ENCODE results near the gene ROBO1. TPM values are rescaled to one million over a fixed set of nuclear protein-coding genes. Genes with fewer than 3 reads are reported as not detected.

The ROBO1 gene
- total RNA-seq, 2 experiments from 2014 or later, result 0.12 to 0.20 TPM

DNA sequence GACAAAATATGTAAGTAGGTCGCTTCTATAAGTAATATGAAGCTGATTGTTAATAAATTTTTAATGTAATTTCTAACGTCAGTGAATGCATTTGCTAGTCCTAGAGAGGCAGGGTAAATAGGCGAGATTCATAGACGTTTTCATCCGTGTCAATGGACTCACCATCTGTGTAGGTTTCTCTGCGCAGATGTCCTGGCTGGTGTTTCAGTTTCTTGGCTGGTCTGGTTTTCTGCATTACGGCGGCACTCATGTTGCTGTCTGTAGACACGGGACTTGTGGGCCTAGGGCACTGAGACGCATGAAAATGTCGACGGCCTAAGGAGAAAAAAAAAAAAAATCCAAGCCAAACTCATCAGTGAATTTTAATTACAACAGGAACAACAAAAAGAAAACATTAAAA lies 1153.3 kb downstream of the ROBO1 start:
- CTCF ChIA-PET, result no interaction called here
- H3K4me3 Mint-ChIP-seq, result no peak overlapping the region

DNA sequence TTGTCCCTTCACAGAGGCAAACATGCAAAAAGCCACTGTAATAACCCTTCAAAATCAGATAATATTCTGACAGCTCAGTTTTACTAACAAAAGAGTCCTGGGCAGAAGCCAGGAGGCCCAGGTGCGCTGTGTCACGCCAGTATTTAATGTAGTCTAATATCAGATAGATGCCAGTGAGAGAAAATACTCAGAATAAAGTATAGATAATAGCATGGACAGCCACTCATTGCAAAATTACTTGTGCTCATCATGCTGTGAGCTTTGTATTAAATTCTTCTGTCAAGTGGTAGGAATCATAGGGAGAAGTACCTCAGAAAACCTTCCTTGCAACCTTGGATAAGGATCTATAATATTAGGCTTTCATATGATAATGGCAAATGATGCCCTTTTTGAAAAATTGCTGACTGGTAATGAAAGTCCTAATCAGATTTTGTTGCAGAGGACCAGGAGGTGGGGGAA lies 1154.3 kb downstream of the ROBO1 start:
- CTCF ChIA-PET, result no interaction called here
- H3K4me3 Mint-ChIP-seq, result no peak overlapping the region
- H3K27me3 Mint-ChIP-seq (ENCODE audit: low read depth), result no peaks in the 10 kb centered on the region
- no peaks in the 10 kb centered on the region for H3K36me3 Mint-ChIP-seq (ENCODE audit: low read depth)
- H3K4me1 Mint-ChIP-seq (ENCODE audit: low read depth), result no peaks in the 10 kb centered on the region
- no peak for DNase-seq
- intact Hi-C loops (cut with micrococcal nuclease), result no loop called here
- no peak overlapping the region for H3K27ac Mint-ChIP-seq
- H3K9me3 Mint-ChIP-seq, result peaks cover 3% of the 10 kb centered on the region

More for the DNA sequence above, 1153.3 kb downstream of the ROBO1 start:
- H3K27ac Mint-ChIP-seq, result no peak overlapping the region
- DNase-seq, result no peak
- H3K36me3 Mint-ChIP-seq (ENCODE audit: low read depth), result no peaks in the 10 kb centered on the region
- intact Hi-C loops (cut with micrococcal nuclease), result no loop called here
- H3K4me1 Mint-ChIP-seq (ENCODE audit: low read depth), result no peaks in the 10 kb centered on the region
- no peaks in the 10 kb centered on the region for H3K27me3 Mint-ChIP-seq (ENCODE audit: low read depth)
- H3K9me3 Mint-ChIP-seq, result peaks cover 2% of the 10 kb centered on the region

DNA sequence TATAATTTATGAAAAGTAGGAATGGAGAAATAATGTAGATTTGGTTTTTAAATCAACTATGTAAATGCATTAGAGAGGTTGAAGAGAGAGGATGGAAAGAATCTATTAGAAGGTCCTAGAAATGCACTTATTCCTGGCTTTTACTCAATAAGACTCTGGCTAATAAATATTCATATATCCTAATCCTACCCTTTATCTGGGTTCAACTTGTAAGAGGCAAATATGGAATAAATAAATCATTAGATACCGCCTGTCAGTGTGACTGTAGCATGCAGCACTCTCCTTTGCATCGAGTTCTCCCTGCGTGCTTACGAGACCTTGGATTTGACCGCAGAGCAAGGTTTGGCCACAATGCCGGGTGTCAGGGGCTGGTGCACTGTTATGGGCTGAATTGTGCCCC lies 1156.5 kb downstream of the ROBO1 start:
- Mint-ChIP-seq H3K4me1 (ENCODE audit: low read depth) (no peaks in the 10 kb centered on the region), H3K36me3 (ENCODE audit: low read depth) (no peaks in the 10 kb centered on the region), H3K27ac (no peak overlapping the region), H3K4me3 (no peak overlapping the region), H3K9me3 (peaks cover 3% of the 10 kb centered on the region), H3K27me3 (ENCODE audit: low read depth) (no peaks in the 10 kb centered on the region)
- DNase-seq, result no peak
- intact Hi-C loops (cut with micrococcal nuclease), result no loop called here
- CTCF ChIA-PET, result no interaction called here

DNA sequence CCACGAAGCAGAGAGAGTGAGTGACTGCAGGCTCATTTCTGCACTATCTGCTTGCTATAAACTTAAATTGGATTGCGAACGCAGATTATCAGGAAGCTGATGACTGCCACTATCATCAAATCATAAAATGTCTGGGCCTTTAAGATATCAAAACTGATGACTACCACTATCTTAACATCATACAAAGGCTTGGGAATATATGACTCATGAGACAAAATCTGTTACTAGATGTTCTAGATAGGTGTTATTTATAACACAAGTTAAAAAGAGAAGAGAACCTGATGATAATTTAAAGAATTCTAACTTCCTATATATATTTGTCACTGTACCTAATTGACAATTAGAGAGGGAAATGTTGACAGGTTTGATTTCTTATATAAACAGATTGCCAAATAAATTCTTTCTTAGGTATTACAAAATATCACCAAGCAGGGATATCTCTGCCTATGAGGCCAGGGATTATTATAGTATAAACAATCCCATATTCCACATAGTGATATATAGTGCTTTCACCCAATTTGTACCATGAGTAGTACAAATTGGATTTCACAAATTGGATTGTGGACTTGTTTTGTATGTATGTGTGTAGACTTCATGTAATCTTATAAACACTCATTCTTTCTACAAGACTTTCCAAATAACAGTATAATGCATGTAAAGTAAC lies 1157.2 kb downstream of the ROBO1 start:
- CTCF ChIA-PET, result no interaction called here
- no peaks in the 10 kb centered on the region for H3K4me1 Mint-ChIP-seq (ENCODE audit: low read depth)
- H3K4me3 Mint-ChIP-seq, result no peak overlapping the region
- no peak for DNase-seq
- no peaks in the 10 kb centered on the region for H3K27me3 Mint-ChIP-seq (ENCODE audit: low read depth)
- H3K36me3 Mint-ChIP-seq (ENCODE audit: low read depth), result no peaks in the 10 kb centered on the region
- no peak overlapping the region for H3K27ac Mint-ChIP-seq
- intact Hi-C loops (cut with micrococcal nuclease), result no loop called here
- H3K9me3 Mint-ChIP-seq, result peaks cover 3% of the 10 kb centered on the region

DNA sequence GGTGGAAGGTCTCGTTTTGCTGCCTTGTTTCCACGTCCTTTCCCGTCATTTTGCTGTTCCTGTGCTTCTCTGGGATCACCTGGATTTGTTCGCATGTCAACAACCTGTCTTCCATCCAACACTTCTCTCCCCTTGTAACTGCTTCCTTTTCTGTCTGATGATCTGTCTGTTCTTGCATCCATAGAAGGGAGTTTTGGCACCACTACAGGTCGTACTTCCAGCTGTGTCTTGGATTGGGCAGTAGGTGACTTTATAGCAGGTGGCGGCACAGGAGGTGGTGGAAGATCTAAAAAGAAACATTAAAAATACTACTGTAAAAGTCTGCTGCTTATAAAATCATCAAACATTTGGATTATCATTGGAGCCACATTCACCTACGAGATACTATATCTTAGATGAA lies 1161.0 kb downstream of the ROBO1 start:
- intact Hi-C loops (cut with micrococcal nuclease), result no loop called here
- Mint-ChIP-seq H3K9me3 (peaks cover 6% of the 10 kb centered on the region), H3K27me3 (ENCODE audit: low read depth) (no peaks in the 10 kb centered on the region), H3K4me1 (ENCODE audit: low read depth) (no peaks in the 10 kb centered on the region), H3K27ac (no peak overlapping the region), H3K36me3 (ENCODE audit: low read depth) (no peaks in the 10 kb centered on the region), H3K4me3 (no peak overlapping the region)
- no peak for DNase-seq
- CTCF ChIA-PET, result no interaction called here

DNA sequence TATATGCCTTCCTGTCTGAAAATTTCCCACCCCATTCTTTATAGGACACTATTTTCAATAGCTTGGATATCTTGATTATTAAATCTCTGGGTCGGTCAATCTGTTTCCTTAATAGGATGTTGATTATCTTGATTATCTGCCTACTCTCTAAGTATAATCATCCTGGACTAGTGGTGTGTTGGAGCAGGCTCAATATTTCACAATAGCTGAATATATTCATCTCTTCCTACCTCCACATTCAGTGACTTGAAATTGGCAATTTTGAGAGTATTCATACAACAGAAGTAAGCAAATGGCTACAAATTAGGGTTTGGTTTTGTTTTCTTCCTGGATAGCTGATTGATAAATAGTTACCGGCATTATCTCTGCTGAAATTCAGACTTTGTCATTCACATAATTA lies 1162.6 kb downstream of the ROBO1 start:
- H3K4me3 Mint-ChIP-seq, result no peak overlapping the region
- peaks cover 6% of the 10 kb centered on the region for H3K9me3 Mint-ChIP-seq
- intact Hi-C loops (cut with micrococcal nuclease), result no loop called here
- H3K4me1 Mint-ChIP-seq (ENCODE audit: low read depth), result no peaks in the 10 kb centered on the region
- no peaks in the 10 kb centered on the region for H3K36me3 Mint-ChIP-seq (ENCODE audit: low read depth)
- DNase-seq, result no peak
- no peaks in the 10 kb centered on the region for H3K27me3 Mint-ChIP-seq (ENCODE audit: low read depth)
- no peak overlapping the region for H3K27ac Mint-ChIP-seq
- CTCF ChIA-PET, result no interaction called here

DNA sequence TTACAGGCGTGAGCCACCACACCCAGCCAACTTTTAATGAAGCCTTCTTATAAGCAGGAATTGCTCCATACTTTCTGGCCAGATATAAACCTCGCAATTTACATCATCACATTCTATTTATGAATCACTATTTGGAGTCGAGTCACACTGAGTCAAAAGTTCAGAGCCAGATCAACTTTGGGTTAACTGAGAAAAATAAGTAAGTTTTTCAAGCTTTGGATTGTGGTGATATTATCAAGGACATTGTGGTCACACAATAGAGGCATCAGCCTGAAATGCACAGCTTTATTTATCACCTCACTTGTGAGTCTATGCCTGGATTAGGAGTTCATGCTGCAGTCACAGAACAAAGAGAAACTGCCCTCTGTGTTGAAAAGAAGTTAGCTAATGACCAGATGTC lies 1163.5 kb downstream of the ROBO1 start:
- H3K36me3 Mint-ChIP-seq (ENCODE audit: low read depth), result no peaks in the 10 kb centered on the region
- H3K4me1 Mint-ChIP-seq (ENCODE audit: low read depth), result no peaks in the 10 kb centered on the region
- peaks cover 6% of the 10 kb centered on the region for H3K9me3 Mint-ChIP-seq
- no peaks in the 10 kb centered on the region for H3K27me3 Mint-ChIP-seq (ENCODE audit: low read depth)
- H3K27ac Mint-ChIP-seq, result no peak overlapping the region
- no peak for DNase-seq
- intact Hi-C loops (cut with micrococcal nuclease), result no loop called here
- CTCF ChIA-PET, result no interaction called here
- H3K4me3 Mint-ChIP-seq, result no peak overlapping the region

DNA sequence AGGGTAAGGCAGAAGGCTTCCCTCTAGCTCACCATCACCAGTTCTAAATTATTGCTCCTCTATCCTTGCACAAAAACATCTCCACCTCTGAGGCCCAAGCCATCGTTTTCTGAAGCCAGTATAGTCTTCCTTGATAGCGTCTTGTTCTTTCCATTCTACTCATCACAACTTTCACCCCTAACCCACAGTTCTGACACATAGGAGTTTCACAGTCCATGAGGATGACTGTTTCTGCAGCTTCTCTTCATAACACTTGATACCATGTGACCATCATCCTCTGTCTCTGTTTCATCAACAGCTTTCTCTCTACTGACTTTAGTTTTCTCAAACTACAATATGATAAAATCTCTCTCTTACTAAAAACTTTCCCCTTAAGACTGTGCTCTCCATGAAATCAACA lies 1166.5 kb downstream of the ROBO1 start:
- intact Hi-C loops (cut with micrococcal nuclease), result no loop called here
- no peak overlapping the region for H3K27ac Mint-ChIP-seq
- no peaks in the 10 kb centered on the region for H3K36me3 Mint-ChIP-seq (ENCODE audit: low read depth)
- no peak for DNase-seq
- CTCF ChIA-PET, result interaction anchor here (1.2 kb wide), 1 partner anchor 45 kb away, joined by 3 read pairs; no protein-coding TSS in a partner anchor
- peaks cover 3% of the 10 kb centered on the region for H3K9me3 Mint-ChIP-seq
- no peak overlapping the region for H3K4me3 Mint-ChIP-seq
- H3K4me1 Mint-ChIP-seq (ENCODE audit: low read depth), result no peaks in the 10 kb centered on the region
- no peaks in the 10 kb centered on the region for H3K27me3 Mint-ChIP-seq (ENCODE audit: low read depth)

DNA sequence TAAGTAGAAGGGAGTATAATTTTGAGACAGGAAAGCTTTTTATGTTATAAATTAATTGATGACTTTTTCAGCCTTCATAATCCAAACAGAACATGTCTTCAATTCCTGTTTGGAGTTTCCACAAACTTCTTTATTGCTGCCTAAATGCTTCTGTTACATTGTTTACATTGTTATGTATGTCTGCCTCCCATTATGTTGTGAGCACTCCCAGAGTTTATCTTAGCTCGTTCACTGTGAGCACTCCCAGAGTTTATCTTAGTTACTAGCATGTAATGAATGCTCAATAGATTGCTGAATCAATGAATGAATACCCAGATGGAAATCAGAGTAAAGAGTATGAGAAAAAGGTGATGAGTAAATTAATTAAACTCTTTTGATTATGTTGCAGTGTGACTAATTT lies 1178.0 kb downstream of the ROBO1 start:
- no peaks in the 10 kb centered on the region for H3K4me1 Mint-ChIP-seq (ENCODE audit: low read depth)
- H3K27me3 Mint-ChIP-seq (ENCODE audit: low read depth), result no peaks in the 10 kb centered on the region
- intact Hi-C loops (cut with micrococcal nuclease), result no loop called here
- no peaks in the 10 kb centered on the region for H3K36me3 Mint-ChIP-seq (ENCODE audit: low read depth)
- H3K27ac Mint-ChIP-seq, result no peak overlapping the region
- H3K4me3 Mint-ChIP-seq, result no peak overlapping the region
- no peak for DNase-seq
- CTCF ChIA-PET, result interaction anchor here (0.6 to 1.0 kb wide), 2 partner anchors 56 to 66 kb away, joined by 5 read pairs; no protein-coding TSS in a partner anchor
- H3K9me3 Mint-ChIP-seq, result peaks cover 3% of the 10 kb centered on the region

DNA sequence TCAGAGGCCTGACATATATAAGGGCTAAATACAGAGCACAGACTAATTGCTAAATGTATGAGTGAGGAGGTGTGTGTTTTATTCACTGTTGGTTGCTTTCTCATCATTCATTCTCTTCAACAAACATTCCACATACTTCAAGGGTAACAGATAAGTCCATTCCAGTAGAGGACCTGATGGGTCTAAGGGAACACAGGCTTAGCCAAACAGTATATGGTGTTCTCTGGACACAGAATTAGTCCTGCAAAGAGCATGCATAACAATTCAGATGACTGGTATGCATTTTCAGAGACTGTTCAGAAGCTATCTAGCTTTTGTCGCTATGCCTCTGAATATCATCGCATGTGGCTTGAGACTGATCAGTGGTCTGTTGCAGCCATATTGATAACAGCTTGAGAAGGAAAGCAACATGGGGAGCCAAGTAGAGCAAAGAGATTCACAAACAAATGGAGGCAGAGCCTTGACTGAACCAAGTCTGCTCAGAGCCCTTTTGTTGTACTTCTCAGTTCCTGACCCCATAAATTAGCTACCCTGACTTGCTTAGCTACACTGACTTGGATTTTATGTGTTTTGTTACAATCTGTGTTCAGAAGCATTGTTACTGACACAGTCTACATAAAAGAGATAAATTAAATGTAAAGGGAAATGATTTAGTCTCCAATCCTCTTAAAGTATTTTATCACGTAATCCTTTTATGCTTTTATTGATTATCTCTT lies 1178.7 kb downstream of the ROBO1 start:
- H3K27me3 Mint-ChIP-seq (ENCODE audit: low read depth), result no peaks in the 10 kb centered on the region
- intact Hi-C loops (cut with micrococcal nuclease), result no loop called here
- H3K4me3 Mint-ChIP-seq, result no peak overlapping the region
- no peaks in the 10 kb centered on the region for H3K4me1 Mint-ChIP-seq (ENCODE audit: low read depth)
- no peak overlapping the region for H3K27ac Mint-ChIP-seq
- CTCF ChIA-PET, result no interaction called here
- H3K36me3 Mint-ChIP-seq (ENCODE audit: low read depth), result no peaks in the 10 kb centered on the region
- DNase-seq, result no peak
- H3K9me3 Mint-ChIP-seq, result peaks cover 4% of the 10 kb centered on the region

DNA sequence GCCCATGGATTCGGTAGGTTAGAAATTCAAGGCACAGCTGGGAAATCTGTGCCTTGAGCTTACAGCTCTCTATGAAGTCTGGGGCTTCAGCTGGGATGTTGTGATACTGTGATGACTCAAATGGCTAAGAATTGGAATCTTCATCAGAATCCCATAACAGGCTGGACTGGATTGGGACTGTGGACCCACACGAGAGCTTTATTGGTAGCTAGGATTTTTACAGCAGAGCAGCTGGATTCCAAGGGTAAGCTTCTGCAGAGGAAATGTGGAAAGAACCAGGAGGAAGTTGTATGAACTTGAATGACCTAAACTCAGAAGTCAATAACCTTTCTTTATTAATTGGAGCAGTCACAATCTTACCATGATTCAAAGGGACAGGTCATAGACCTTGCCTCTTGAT lies 1187.1 kb downstream of the ROBO1 start:
- Mint-ChIP-seq H3K36me3 (ENCODE audit: low read depth) (no peaks in the 10 kb centered on the region), H3K4me3 (no peak overlapping the region), H3K4me1 (ENCODE audit: low read depth) (no peaks in the 10 kb centered on the region), H3K9me3 (peaks cover 3% of the 10 kb centered on the region), H3K27me3 (ENCODE audit: low read depth) (no peaks in the 10 kb centered on the region), H3K27ac (no peak overlapping the region)
- intact Hi-C loops (cut with micrococcal nuclease), result no loop called here
- DNase-seq, result no peak
- CTCF ChIA-PET, result interaction anchor here (0.5 to 0.6 kb wide), 2 partner anchors 440 to 929 kb away, joined by 3 read pairs; no protein-coding TSS in a partner anchor

DNA sequence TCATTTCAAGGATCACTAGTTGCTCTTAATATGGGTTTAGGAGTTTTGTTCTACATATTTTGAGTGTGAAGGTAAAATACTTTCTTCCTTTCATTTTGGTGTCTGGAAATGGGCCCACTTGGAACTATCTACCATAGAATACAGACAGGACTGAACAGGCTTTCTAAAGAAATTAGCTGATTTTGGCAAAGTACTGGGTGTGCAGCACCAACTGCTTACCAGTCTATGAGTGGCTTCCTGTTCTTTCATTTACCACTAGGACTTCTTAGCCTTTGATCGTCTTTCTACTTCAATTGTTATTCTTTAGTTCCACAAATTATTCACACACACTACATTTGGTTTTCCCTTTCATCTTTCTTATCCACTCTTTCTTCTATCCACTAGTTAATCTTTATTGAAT lies 1196.3 kb downstream of the ROBO1 start:
- peaks cover 3% of the 10 kb centered on the region for H3K9me3 Mint-ChIP-seq
- intact Hi-C loops (cut with micrococcal nuclease), result no loop called here
- no peak overlapping the region for H3K27ac Mint-ChIP-seq
- H3K36me3 Mint-ChIP-seq (ENCODE audit: low read depth), result no peaks in the 10 kb centered on the region
- H3K27me3 Mint-ChIP-seq (ENCODE audit: low read depth), result no peaks in the 10 kb centered on the region
- H3K4me1 Mint-ChIP-seq (ENCODE audit: low read depth), result no peaks in the 10 kb centered on the region
- CTCF ChIA-PET, result no interaction called here
- H3K4me3 Mint-ChIP-seq, result no peak overlapping the region
- no peak for DNase-seq

DNA sequence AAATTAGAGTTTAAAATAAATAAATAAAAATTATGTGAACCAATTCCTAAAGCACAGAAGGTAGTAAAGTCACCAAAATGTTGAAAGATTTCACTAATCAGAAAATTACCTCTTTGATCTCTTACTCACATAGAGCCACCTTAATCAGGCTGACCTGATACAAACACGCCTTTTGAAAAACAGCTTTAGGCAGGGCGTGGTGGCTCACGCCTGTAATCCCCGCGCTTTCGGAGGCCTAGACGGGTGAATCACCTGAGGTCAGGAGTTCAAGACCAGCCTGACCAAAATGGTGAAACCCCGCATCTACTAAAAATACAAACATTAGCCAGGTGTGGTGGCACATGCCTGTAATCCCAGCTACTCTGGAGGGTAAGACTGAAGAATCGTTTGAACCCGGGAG lies 1197.3 kb downstream of the ROBO1 start:
- Mint-ChIP-seq H3K9me3 (peaks cover 10% of the 10 kb centered on the region), H3K36me3 (ENCODE audit: low read depth) (no peaks in the 10 kb centered on the region), H3K4me3 (no peak overlapping the region), H3K4me1 (ENCODE audit: low read depth) (no peaks in the 10 kb centered on the region), H3K27ac (no peak overlapping the region), H3K27me3 (ENCODE audit: low read depth) (no peaks in the 10 kb centered on the region)
- CTCF ChIA-PET, result no interaction called here
- DNase-seq, result no peak
- intact Hi-C loops (cut with micrococcal nuclease), result no loop called here

All from activated naive CD4-positive, alpha-beta T cell treated with anti-CD3 and anti-CD28 coated beads for 36 hours (primary cell).